GM12878 (cell line): ENCODE data around the gene NPTX1.

Source experiments
- BCLAF1 ChIP-seq: fragments of 450-650 bp; IDR thresholded peaks from 2 replicates; pipeline ENCODE4 v1.6.1; 2017; ENCODE audit warnings: antibody characterized with exemption, mild to moderate bottlenecking, moderate library complexity
- CTCF ChIP-seq, 3 experiments: IDR thresholded peaks in 2 of 3; conservative IDR thresholded peaks in 1 of 3; 2 replicates each; pipeline ENCODE4 v1.5.1; 2011; ENCODE audit warnings: low read depth in 3 of 3, low read length in 3 of 3, mild to moderate bottlenecking in 3 of 3, control low read depth in 2 of 3, moderate library complexity in 2 of 3, inconsistent platforms in 1 of 3, mixed read lengths in 1 of 3; ENCODE audit not compliant: control insufficient read depth in 2 of 3, insufficient read depth in 1 of 3; ENCODE audit errors: extremely low read depth in 1 of 3
- EP300 ChIP-seq, 2 experiments: fragments of 150-350 bp in 1 of 2; IDR thresholded peaks; 2 replicates each; pipeline ENCODE4 v1.6.1; 2011 to 2012; ENCODE audit warnings: low read depth in 2 of 2, low read length in 2 of 2, borderline replicate concordance in 1 of 2, improper control_type of control experiment in 1 of 2, inconsistent platforms in 1 of 2; ENCODE audit not compliant: control insufficient read depth in 1 of 2
- ESRRA ChIP-seq: IDR thresholded peaks from 2 replicates; pipeline ENCODE4 v1.6.1; 2012; ENCODE audit warnings: mild to moderate bottlenecking, low read length, improper control_type of control experiment
- ETV6 ChIP-seq, 2 experiments: fragments of 450-650 bp in 1 of 2; IDR thresholded peaks in 1 of 2; conservative IDR thresholded peaks in 1 of 2; 2 replicates each; pipeline ENCODE4 v1.6.1; 2014; ENCODE audit warnings: antibody characterized with exemption in 1 of 2, borderline replicate concordance in 1 of 2, low read depth in 1 of 2, mild to moderate bottlenecking in 1 of 2, moderate library complexity in 1 of 2
- EZH2 ChIP-seq: IDR thresholded peaks from 2 replicates; pipeline ENCODE4 v1.6.1; 2012; ENCODE audit warnings: low read depth, mild to moderate bottlenecking, control low read depth, inconsistent platforms, low read length, borderline replicate concordance; ENCODE audit not compliant: control insufficient read depth
- HCFC1 ChIP-seq: fragments of 150-350 bp; IDR thresholded peaks from 2 replicates; pipeline ENCODE4 v1.6.1; 2014; ENCODE audit warnings: low read length
- KDM1A ChIP-seq: fragments of 200-600 bp; sonication (generic); IDR thresholded peaks from 2 replicates; pipeline ENCODE4 v1.6.1; 2016; ENCODE audit warnings: borderline replicate concordance
- NFYB ChIP-seq: IDR thresholded peaks from 2 replicates; pipeline ENCODE4 v1.6.1; 2011; ENCODE audit warnings: low read depth, mild to moderate bottlenecking, low read length, improper control_type of control experiment, moderate library complexity; ENCODE audit not compliant: insufficient read depth
- SP1 ChIP-seq: IDR thresholded peaks from one replicate; pipeline ENCODE4 v1.6.1; 2011; ENCODE audit warnings: low read depth, low read length
- USF2 ChIP-seq: IDR thresholded peaks from 2 replicates; pipeline ENCODE4 v1.6.1; 2011; ENCODE audit warnings: low read depth, low read length, improper control_type of control experiment, borderline replicate concordance
- ZNF274 ChIP-seq: IDR thresholded peaks from one replicate; pipeline ENCODE4 v1.8.0; 2011; ENCODE audit not compliant: insufficient read length, insufficient read depth

- no peak for TF ChIP-seq ZNF274
- TF ChIP-seq NFYB, result no peak
- no peak for TF ChIP-seq EP300 (IDR thresholded peaks at IDR 0.05; ENCODE audit: borderline replicate concordance in 1 of 2, control insufficient read depth in 1 of 2, low read depth in 2 of 2, low read length in 2 of 2)
- TF ChIP-seq ESRRA, result no peak
- no peak for TF ChIP-seq CTCF (IDR thresholded peaks at IDR 0.05 in 2 of 3, conservative IDR thresholded peaks at IDR 0.05 in 1 of 3; ENCODE audit: control insufficient read depth in 2 of 3, extremely low read depth in 1 of 3, insufficient read depth in 1 of 3, low read depth in 3 of 3, low read length in 3 of 3)
- TF ChIP-seq EZH2, result no peak
- TF ChIP-seq KDM1A, result no peak
- TF ChIP-seq HCFC1, result no peak
- no peak for TF ChIP-seq ETV6 (conservative IDR thresholded peaks at IDR 0.05 in 1 of 2, IDR thresholded peaks at IDR 0.05 in 1 of 2; ENCODE audit: borderline replicate concordance in 1 of 2, low read depth in 1 of 2)
- TF ChIP-seq USF2, result no peak
- TF ChIP-seq BCLAF1, result no peak
- TF ChIP-seq SP1, result no peak
Observed at GRCh38 chr17:80442764-80443163, 33.6 kb downstream of the NPTX1 start.
